ENCODE measurements around the gene MSLN.

DNA sequence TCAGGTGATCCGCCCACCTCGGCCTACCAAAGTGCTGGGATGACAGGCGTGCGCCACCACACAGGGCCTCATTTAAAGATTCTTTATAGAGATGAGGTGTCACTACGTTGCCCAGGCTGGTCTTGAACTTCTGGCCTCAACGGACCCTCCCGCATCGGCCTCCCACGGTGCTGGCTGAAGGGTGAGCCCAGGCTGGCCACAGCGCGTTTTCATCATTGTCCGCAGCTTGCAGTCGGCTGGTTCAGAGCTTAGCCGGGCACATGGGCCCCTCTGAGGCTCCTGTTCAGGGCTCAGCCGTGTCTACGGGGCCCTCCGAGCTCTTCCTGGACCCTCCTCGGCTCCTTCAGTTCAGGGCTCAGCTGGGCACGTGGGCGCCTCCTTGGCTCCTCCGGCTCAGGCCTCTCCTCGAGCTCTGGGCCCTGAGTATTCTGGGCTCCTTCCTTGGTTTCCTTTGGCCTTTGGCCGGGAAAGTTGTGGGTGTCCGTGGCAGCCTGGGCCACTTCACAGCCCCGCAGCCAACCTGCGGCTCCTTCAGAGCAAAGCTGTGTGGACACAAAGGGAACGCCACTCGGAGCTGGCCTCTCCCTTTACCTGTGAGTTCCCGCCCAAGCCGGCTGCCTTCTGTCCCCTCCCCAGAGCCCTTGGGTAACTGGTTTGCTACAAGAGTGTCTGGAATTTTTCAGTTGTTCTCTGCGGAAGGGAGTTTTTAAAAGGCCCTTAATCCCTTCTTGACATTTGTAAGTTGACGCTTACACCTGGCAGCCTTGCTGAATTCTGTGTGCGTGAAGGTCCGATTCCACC lies 1.2 kb upstream of the MSLN start:
- no peak for TF ChIP-seq CTCF (IDR thresholded peaks at IDR 0.05)
- no peak for TF ChIP-seq POLR2A (IDR thresholded peaks at IDR 0.05)
- no peak for TF ChIP-seq EP300 (IDR thresholded peaks at IDR 0.05)

Measured in tibial nerve (tissue), 4 donors.